Effector memory CD4-positive, alpha-beta T cell (primary cell): ENCODE measurements around the gene GPATCH2L.

Experiments
- DNase-seq, 3 donors: peaks; one replicate each; pipeline ENCODE4 v3.0.0-alpha.2; 2020
- H3K27ac ChIP-seq: 2 replicates; pipeline ENCODE4 v1.7.0; 2013; ENCODE audit warnings: mild to moderate bottlenecking, low read length, moderate library complexity; ENCODE audit not compliant: insufficient read depth, poor library complexity, severe bottlenecking
- H3K27me3 ChIP-seq: replicated peaks from 2 replicates; pipeline ENCODE4 v1.7.0; 2013; ENCODE audit warnings: mild to moderate bottlenecking, low read length; ENCODE audit not compliant: insufficient read depth, control insufficient read depth, poor library complexity, severe bottlenecking
- H3K36me3 ChIP-seq: 2 replicates; pipeline ENCODE4 v1.7.0; 2013; ENCODE audit warnings: mild to moderate bottlenecking, low read length, moderate library complexity; ENCODE audit not compliant: control insufficient read depth, insufficient read depth
- H3K4me1 ChIP-seq: 2 replicates; pipeline ENCODE4 v1.7.0; 2013; ENCODE audit warnings: low read length, mild to moderate bottlenecking; ENCODE audit not compliant: control insufficient read depth, insufficient read depth, poor library complexity, severe bottlenecking
- H3K4me3 ChIP-seq: 2 replicates; pipeline ENCODE4 v1.7.0; 2013; ENCODE audit warnings: low read length, low read depth, mild to moderate bottlenecking; ENCODE audit not compliant: insufficient read depth, poor library complexity, severe bottlenecking
- H3K9me3 ChIP-seq: 2 replicates; pipeline ENCODE4 v1.7.0; 2013; ENCODE audit warnings: mild to moderate bottlenecking, low read length, moderate library complexity; ENCODE audit not compliant: control insufficient read depth

Gene GPATCH2L

GRCh38 chr14:76218662-76219061 lies 66.9 kb downstream of the GPATCH2L start:
- Histone ChIP-seq H3K27ac (no peak overlapping the region), H3K4me3 (no peak overlapping the region), H3K9me3 (no peaks in the 10 kb centered on the region), H3K36me3 (no peaks in the 10 kb centered on the region), H3K27me3 (no peaks in the 10 kb centered on the region), H3K4me1 (no peaks in the 10 kb centered on the region)
- no peak for DNase-seq

- no peaks in the 10 kb centered on the region for H3K4me1 ChIP-seq
- H3K9me3 ChIP-seq = no peaks in the 10 kb centered on the region
- H3K27me3 ChIP-seq = no peaks in the 10 kb centered on the region
- DNase-seq = no peak
- no peaks in the 10 kb centered on the region for H3K36me3 ChIP-seq
- no peak overlapping the region for H3K4me3 ChIP-seq
- H3K27ac ChIP-seq = no peak overlapping the region
Measured at GRCh38 chr14:76219873-76220272, 68.2 kb downstream of the GPATCH2L start.

GRCh38 chr14:76227450-76228050 lies 75.8 kb downstream of the GPATCH2L start:
- no peak for DNase-seq
- no peak overlapping the region for H3K4me3 ChIP-seq
- H3K4me1 ChIP-seq = no peaks in the 10 kb centered on the region
- H3K9me3 ChIP-seq = no peaks in the 10 kb centered on the region
- H3K27ac ChIP-seq = no peak overlapping the region
- no peaks in the 10 kb centered on the region for H3K36me3 ChIP-seq
- H3K27me3 ChIP-seq = no peaks in the 10 kb centered on the region

- no peaks in the 10 kb centered on the region for H3K36me3 ChIP-seq
- no peak overlapping the region for H3K27ac ChIP-seq
- no peak overlapping the region for H3K4me3 ChIP-seq
- DNase-seq = no peak
- H3K9me3 ChIP-seq = no peaks in the 10 kb centered on the region
- no peaks in the 10 kb centered on the region for H3K4me1 ChIP-seq
- no peaks in the 10 kb centered on the region for H3K27me3 ChIP-seq
Measured at GRCh38 chr14:76228138-76228537, 76.4 kb downstream of the GPATCH2L start.

GRCh38 chr14:76232800-76233199 lies 81.1 kb downstream of the GPATCH2L start:
- Histone ChIP-seq H3K36me3 (peaks cover 4% of the 10 kb centered on the region), H3K4me1 (no peaks in the 10 kb centered on the region), H3K27ac (no peak overlapping the region), H3K9me3 (no peaks in the 10 kb centered on the region), H3K27me3 (no peaks in the 10 kb centered on the region), H3K4me3 (no peak overlapping the region)
- no peak for DNase-seq

GRCh38 chr14:76235628-76236027 lies 83.9 kb downstream of the GPATCH2L start:
- no peaks in the 10 kb centered on the region for H3K4me1 ChIP-seq
- H3K9me3 ChIP-seq = no peaks in the 10 kb centered on the region
- DNase-seq = no peak
- no peak overlapping the region for H3K4me3 ChIP-seq
- H3K36me3 ChIP-seq = peaks cover 4% of the 10 kb centered on the region
- H3K27ac ChIP-seq = no peak overlapping the region
- H3K27me3 ChIP-seq = no peaks in the 10 kb centered on the region

- H3K27ac ChIP-seq = no peak overlapping the region
- no peaks in the 10 kb centered on the region for H3K9me3 ChIP-seq
- H3K27me3 ChIP-seq = no peaks in the 10 kb centered on the region
- no peak for DNase-seq
- H3K4me1 ChIP-seq = no peaks in the 10 kb centered on the region
- H3K36me3 ChIP-seq = peaks cover 4% of the 10 kb centered on the region
- H3K4me3 ChIP-seq = no peak overlapping the region
Measured at GRCh38 chr14:76236172-76237130, 84.7 kb downstream of the GPATCH2L start.

- H3K9me3 ChIP-seq = no peaks in the 10 kb centered on the region
Measured at GRCh38 chr14:76237349-76237990, 85.7 kb downstream of the GPATCH2L start.

GRCh38 chr14:76245097-76245496 lies 93.4 kb downstream of the GPATCH2L start:
- Histone ChIP-seq H3K27ac (no peak overlapping the region), H3K4me1 (no peaks in the 10 kb centered on the region), H3K9me3 (no peaks in the 10 kb centered on the region), H3K36me3 (no peaks in the 10 kb centered on the region), H3K27me3 (no peaks in the 10 kb centered on the region), H3K4me3 (no peak overlapping the region)
- no peak for DNase-seq

More at GRCh38 chr14:76237349-76237990, 85.7 kb downstream of the GPATCH2L start:
- Histone ChIP-seq H3K27ac (no peak overlapping the region), H3K27me3 (no peaks in the 10 kb centered on the region), H3K36me3 (peaks cover 4% of the 10 kb centered on the region), H3K4me1 (no peaks in the 10 kb centered on the region), H3K4me3 (no peak overlapping the region)
- DNase-seq = no peak

GRCh38 chr14:76250302-76250701 lies 98.6 kb downstream of the GPATCH2L start:
- Histone ChIP-seq H3K4me3 (no peak overlapping the region), H3K27me3 (no peaks in the 10 kb centered on the region), H3K36me3 (no peaks in the 10 kb centered on the region), H3K9me3 (no peaks in the 10 kb centered on the region), H3K4me1 (no peaks in the 10 kb centered on the region), H3K27ac (no peak overlapping the region)
- no peak for DNase-seq
